Stimulated activated CD4-positive, alpha-beta T cell treated with anti-CD3 and anti-CD28 coated beads, Interleukin-2, amount 100 ng/mL, for 4 hours (primary cell): Measurements from ENCODE around the gene CDH2.

ENCODE experiments used
- DNase-seq: peaks from one replicate; pipeline ENCODE4 v3.0.0-alpha.2; 2020; ENCODE audit warnings: low read depth

The CDH2 gene

DNA sequence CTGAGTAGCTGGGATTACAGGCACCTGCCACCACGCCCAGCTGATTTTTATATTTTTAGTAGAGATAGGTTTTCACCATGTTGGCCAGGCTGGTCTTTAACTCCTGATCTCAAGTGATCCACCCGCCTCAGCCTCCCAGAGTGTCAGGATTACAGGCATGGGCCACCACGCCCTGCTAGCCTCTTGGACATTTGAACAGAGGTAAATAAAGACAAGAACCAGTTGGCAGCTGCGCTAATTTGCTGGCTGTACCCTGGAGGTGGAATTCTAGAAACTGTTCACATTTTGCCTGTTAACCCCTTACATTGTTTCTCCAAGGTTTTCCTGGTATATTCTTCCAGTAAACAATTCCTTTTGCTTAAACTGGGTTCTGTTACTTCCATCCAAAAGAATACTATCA is 132.9 kb downstream of the CDH2 start:
- no peak for DNase-seq

DNA sequence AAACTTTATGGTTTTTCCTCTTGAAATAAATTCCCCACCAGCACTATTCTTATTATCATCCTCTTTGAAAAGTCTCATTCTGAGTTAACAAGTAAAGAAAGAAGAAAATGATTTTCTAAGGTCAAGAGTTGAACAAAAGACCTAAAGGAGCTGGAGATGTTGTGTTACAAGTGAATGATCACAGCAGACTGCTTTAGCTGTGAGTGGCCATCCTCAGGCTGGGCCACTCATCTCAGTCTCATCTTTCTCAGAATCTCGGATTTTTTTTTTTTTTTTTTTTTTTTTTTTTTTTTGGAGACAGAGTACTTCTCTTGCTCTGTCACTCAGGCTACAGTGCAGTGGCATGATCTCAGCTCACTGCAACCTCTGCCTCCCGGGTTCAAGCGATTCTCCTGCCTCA is 133.3 kb downstream of the CDH2 start:
- no peak for DNase-seq

DNA sequence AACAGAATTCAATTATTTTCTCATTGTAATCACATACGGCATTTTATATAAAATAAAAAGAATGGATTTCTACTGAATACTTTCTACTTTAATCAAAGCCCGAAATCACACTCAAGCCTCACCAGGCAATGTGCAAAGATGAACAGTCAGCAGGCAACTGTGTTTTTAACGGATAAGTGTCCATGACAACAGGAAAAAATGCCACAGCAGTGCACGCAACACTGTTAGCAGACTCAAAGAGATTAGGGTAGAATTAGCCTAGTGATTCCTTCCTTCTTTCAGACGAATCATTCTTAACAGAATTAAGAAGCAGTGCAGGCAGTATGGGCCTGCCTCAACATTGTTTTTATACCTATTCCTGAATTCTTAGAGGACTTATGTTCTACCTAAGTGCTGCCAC is 135.6 kb downstream of the CDH2 start:
- DNase-seq: no peak

DNA sequence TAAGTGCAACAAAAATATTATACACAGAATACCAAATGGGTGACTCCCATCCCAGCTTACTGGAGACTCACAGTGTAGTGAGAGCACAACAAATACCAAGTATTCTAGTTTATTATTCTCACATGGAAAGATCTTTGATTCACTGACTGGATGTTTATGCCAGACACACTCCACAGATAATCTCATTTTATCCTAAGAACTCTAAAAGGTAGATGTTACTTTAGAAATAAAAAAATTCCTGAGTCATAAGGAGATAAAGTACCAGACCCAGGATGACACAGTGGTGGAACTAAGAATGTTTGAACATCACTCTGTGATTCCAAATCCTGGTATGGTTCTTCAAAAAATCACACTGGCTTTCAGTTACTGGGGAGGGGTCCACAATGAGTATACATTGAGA is 136.2 kb downstream of the CDH2 start:
- DNase-seq: no peak

DNA sequence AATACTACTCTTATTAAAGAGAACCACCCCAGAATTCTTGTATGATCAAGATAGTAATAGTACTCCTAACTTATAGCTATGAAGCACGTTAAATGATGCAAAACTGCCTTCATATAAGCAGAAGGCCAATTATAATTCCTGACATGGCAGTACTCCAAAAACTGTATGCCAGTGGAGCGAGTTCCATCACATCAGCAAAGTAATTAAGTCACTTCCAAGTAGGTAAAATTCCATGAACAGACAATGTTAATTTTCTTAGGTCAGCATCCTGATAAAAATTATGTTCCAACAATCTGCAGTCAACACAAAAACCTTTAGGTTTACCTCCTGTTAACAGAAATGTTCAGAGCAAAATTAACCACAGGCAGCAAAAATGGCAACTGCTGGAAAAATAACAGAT is 136.7 kb downstream of the CDH2 start:
- no peak for DNase-seq

DNA sequence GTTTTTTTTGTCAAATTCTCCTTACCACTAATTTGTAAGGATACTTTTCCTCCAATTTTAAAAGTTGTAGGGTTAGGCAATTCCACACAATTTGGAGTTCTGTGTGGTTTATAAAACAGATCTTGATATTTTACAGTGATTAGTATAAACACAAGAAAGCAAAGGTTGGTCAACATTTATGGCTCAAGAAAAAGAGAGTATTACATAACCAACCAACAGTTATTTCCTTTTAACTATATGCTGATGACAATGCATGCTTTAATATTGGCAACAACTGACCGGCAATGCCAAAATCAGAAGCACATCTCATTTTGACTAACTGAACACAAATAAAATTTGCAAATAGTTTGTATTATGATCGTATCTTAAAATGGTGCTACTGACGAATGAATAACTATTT is 137.2 kb downstream of the CDH2 start:
- no peak for DNase-seq

DNA sequence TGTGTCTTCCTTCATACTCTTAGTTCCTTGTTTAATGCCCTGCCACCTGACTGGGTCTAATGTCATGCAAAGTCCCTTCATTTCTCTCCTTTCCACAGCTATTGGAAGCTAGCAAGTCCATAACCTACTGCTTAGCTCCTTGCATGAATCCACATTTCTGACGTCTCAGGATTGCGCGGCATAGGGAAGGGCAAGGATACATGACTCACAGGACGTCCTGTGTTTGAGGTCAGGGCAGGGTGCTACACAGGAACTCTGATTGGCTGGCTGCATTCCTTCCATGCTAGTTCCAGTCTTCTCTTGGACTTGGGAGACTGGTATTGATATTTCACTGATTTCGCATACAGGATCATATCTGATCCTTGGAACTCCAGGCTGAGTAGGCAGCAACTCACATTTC is 137.9 kb downstream of the CDH2 start:
- DNase-seq: no peak

DNA sequence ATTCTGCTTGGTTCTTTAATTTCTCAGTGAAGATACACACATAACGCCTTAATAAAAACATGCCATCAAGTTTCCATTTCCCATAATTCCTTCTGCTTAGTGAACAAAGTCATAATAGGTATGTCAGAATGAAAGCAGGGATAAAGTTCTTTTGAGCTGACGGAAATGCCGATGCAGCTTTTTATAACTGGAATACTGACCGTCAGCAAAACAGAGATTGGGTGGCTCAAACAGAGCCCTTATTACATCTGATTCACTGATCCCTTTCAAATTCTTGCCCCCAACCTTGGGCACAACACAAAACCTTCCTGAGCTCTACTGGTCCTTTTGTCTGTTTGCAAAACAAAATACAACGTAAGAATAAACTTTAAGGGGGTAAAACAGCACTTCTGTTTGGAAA is 140.4 kb downstream of the CDH2 start:
- no peak for DNase-seq

DNA sequence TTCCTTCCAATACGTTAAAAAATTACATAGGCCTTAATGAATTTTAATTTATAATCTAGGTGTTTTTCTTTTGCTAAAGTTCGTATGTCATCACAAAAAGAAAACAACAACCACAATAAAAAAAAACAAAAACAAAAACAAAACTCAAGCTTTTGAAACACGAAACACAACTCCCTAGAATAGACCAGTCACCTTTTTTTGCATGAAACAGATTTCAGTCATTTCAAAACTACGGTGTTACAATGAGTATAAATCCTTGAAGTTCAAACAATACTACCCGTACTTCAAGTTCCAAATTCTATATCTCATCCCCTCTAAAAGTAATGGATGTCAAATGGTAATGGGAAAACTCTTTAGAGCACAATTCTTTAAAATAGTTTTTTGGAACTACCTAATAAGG is 142.4 kb downstream of the CDH2 start:
- no peak for DNase-seq

DNA sequence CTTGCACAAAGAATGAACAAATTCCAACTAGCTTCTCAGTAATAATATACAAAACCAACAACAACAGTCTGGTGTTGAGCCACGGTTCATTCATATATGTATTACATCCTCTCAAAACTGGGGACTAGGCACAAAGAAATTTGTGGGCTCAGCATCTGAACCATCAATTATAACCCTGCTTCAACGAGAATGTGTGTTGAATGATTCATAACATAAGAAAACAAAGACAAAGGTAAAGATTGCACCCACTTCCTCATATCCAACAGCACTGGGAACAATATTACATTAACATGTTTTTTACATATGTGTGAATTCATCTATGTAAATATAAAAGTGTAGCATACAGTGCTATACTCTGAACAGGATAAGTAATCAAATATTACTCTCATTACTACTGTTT is 144.8 kb downstream of the CDH2 start:
- DNase-seq: no peak

DNA sequence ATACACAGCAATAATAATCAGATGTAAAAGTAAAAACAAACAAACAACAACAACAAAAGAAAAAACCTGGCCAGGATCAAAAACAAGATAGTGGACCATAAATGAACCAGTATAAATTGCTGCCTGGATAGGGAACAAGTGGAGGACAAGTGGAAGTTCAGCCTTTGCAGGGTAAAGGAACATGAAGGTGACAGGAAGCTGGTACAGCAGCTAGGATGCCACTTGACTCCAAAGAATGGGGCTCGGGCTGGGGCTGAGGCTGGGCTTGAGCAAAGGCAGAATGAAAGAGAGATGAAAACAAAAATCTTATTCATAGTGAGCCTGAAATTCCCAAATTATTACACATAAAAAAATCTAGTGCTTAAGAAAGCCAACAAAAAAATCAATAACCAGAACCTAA is 146.5 kb downstream of the CDH2 start:
- DNase-seq: no peak

DNA sequence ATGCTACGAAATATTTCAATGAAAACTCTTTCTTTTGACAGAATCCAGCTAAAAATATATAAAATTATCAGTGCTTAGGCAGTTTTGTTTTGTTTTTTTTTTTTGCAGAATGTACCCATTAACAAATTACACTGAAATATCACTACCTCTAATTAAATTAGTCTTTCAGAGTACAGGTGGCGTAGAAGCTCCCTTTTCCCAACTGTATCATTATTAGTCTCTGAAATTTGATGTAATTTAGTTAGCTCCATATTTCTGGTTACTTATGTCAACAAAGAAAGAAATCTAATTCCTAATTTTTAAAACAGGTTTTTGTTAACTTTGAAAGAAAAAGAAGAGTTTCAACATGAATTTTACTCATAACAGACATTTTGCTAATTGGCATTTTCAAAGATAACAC is 149.2 kb downstream of the CDH2 start:
- DNase-seq: no peak

DNA sequence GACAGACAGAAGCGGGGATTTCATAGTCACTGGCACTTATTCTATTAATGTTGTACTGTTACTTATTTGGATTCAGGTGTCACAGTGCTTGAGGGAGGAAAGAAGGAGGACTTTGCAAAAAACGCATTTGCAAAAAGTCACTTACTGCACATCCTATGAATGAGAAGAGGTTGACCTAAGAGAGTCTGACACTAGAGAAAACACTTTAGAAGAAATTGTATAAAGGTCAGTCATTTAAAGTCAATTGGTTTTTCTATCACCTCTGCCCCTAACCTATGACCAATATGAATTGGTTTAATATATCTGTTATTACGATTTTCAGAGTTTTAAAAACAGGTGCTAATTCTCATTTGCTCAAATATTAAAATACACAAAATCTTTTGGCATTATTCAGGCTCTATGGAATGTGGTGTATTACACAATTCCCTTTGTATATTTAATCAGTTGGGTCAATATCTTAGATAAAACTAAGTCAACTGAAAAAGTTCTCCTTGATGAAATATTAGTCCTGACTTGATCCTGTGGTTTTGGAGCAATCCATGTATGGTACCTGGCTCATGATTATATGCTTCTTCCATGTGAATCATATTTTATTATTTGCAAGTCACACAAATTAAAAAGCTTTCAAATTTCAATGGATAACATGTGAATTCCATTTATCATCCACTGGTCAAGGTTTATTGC is 157.4 kb downstream of the CDH2 start:
- DNase-seq: no peak

DNA sequence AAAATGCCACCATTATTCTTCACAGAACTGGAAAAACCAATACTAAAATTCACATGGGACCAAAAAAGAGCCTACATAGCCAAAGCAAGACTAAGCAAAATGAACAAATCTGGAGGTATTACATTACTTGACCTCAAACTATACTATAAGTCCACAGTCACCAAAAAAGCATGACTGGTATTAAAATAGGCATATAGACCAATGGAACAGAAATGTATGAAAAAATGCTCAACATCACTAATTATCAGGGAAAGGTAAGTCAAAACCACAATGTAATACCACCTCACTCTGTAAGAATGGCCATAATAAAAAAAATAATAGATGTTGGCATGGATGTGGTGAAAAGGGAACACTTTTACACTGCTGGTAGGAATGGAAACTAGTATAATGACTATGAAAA is 158.6 kb downstream of the CDH2 start:
- DNase-seq: no peak

DNA sequence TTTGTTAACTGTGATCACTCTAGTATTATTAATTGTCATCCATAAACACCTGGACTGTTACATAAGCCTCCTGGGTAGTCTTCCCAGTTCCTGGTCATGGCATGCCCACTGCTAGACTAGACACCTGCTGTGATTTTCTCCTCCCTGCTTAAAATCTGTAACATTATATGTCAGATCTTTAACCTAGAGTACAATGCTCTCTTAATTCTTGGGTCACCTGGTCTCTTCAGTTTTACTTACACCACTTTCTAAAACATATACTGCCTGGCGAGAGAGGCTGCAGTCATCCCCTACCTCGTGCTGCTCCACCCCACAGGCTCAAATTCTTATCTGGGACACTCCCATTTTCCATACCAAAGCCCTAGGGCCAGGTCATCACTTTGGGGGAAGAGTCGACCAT is 161.3 kb downstream of the CDH2 start:
- DNase-seq: no peak

DNA sequence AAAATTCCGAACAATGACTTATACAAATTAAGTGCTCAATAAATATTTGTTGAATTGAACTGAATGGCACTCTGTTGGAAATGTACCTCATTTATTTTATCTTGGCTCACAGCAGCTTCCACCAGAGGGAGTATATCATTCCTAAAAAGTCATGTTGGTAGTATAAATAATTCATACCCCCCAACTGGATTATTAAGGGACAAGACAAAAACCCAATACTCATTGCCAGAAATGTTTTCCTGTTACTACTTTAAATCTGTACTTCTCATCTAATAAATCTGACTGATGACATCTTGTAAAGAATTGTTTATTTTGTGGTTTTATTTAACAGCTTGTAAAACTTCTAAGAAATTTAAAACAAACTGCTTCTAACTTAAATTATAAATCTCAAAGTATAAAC is 163.9 kb downstream of the CDH2 start:
- no peak for DNase-seq

DNA sequence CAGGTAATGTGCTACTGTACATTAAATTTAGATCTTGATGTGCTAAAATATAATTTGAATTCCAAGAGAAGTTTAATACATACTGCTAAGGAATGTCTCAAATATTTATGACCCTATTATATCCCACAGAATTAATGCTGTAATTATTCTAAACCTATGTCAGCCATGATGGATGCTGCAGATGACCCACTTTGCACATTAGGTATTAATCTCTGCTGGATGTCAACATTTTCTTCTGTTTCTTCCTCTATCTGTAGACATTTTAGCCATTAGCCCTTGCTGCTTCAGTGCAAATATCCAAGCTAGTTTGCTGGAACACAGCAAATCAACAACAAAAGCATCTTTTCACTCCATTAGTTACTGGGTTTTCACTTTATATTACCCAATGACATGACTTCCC is 164.6 kb downstream of the CDH2 start:
- DNase-seq: no peak

DNA sequence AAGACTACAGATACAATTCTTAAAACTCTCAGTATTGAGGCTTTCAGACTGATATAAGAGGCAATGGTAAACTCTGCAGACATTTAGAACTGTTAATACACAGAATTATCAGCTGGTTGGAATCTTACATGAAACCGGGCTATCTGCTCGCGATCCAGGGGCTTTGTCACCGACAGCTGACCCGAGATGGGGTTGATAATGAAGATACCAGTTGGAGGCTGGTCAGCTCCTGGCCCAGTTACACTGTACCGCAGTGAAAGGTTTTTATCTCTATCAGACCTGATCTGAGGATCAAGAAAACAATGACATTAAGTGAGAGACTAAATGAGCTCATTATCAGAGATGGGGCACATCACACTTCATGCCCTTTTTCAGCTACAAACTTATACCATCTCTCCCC is 167.3 kb downstream of the CDH2 start:
- DNase-seq: no peak

DNA sequence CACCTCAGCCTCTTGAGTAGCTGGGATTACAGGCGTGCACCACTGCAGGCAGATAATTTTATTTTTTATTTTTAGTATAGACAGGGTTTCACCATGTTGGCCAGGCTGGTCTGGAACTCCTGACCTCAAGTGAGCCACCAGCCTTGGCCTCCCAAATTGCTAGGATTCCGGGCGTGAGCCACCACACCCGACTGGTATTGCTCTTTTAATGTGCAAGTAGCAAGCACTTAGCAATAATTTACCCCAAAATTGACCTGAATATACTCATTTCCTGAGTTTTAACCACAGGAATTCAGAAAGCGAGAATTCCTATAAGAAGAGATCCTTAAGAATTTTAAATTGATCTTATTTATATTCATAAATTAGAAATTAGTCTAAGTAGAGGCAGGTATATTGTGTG is 169.1 kb downstream of the CDH2 start:
- DNase-seq: no peak

DNA sequence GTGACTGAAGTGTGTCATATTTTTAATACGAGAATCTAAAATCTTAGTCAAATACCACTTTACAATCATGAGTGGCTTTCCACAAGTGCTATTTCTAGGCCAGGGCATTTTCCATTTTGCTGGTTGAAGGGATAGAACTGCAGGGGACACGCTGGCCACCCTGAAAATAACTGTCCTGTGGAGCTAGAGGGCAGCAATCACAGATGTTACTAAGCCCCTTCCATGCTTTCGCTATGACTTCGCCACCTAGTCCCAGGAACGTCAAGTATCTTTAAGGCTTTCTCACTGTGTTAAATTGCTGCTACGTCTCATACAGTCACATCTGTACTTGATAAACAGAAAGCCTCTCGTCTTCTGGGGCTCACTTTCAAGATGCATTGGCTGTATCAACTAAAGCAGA is 171.8 kb downstream of the CDH2 start:
- no peak for DNase-seq

DNA sequence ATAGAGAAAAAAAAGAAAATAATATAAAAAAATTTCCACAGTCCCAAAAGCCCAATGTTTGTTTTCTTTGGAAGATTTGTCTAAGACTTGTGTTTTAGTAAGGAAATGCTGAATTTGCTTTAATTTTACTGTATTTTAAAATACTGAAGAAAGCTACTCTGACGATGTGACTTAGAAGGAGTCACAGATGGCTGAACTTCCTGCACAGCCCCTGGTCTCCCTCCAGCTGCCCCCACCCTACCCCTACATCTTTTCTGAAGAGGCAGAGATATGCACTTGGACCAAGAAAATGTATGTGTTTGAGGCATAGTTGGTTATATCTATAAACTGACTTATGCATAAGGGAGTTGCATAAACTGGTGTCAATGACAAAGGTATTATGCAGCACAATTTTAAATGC is 172.3 kb downstream of the CDH2 start:
- no peak for DNase-seq

DNA sequence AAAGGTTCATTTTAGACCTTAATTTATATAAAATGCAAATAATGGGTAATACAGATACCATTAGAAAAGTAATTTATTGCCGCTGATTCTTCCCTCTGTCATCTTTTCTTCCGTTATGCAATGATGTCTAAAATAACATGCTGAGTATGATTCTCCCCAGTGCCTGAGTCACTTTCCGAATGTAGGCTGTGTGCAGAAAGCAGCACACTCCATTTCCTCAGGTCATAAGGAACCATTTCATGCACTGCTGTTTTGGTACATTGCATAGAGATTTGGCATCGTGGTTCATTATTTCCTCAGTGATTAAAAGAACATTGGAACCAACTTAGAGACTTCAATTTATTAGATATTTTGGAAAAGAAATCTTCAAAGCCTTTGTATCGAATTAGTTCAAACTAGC is 173.5 kb downstream of the CDH2 start:
- DNase-seq: no peak

DNA sequence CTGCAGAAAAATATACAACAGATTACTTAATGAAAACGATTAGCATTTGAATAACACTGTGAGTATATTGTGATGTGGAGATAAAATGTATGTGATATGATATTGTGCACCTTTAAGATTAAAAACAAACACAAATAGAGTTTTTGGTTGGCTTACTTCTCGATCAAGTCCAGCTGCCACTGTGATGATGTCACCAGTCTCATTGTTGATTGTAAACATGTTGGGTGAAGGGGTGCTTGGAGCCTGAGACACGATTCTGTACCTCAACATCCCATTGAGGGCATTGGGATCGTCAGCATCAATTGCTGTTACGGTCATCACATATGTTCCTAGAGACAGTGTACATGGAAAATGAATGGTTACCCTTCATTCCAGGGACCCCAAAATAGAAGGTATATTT is 174.1 kb downstream of the CDH2 start:
- no peak for DNase-seq

DNA sequence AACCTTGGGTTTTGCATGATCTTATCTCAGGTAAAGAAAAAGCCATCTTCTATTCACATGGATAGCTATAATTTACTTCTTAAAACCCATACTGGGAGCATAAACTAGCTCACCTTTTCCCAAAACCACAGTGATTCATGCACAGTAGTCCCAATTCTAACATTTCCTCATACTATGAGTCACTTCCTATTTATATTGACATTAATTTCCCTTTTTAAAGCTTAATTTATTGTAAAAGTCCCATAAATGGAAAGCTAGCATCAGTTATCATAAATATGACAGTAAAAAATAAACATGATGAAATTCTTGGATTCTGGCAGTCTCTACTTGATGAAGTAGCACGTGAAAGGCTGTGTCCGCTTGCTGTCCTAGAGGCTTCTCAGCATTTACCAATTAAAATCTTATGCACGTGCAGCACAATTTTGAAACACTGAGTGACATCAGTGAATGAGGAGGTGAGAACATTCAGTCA is 180.1 kb downstream of the CDH2 start:
- no peak for DNase-seq
